ENCODE results near the gene DMXL2. TPM values are rescaled to one million over a fixed set of nuclear protein-coding genes. Genes with fewer than 3 reads are reported as not detected.

DMXL2 gene
- total RNA-seq, 3 donors from 2014 or later (not counting 1 experiment from before 2014, with no cell fraction given) = 6.4 to 12.4 (median 11.3) TPM

DNA sequence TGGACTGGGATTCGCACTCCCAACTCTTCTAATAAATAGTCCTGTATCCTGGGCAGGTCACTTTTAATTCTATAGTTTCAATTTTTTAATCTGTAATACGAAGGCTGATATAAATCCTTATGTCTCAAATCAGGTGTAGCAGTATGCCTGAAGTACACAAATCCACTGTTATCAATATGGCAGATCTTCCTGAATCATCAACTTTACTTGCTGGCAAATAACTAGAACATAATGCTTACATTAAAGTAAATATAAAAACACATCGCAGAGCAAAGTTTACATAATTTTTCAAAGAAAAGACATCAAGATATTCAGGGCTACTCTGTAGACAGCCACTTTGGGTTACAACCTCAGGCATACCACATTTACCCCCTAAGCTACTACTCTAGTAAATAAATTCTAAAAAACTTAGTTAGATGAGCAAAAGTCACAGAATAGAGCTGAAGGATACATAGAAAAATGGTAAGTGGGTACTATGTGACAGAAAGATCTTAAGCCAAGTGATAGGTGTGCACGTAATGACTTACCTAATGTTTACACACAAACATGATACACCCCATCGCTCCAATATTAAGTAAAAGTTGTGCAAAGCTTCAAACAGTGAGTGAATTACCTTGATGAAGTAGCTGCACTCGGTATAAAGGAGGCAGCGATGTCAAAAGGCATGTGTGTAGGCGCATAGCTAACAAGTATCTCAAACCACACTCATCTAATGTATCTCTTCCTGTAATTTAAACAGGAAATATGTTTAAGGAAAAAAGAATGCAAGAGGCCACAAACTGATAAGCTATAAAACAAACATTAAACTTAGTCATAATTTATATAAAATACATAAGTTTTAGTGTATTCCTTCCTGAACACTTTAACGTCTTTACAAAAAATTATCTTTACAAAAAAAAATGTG, 127.9 kb downstream of the DMXL2 start:
- Mint-ChIP-seq H3K36me3 (no peaks in the 10 kb centered on the region), H3K4me3 (no peak overlapping the region), H3K27ac (no peak overlapping the region), H3K4me1 (no peaks in the 10 kb centered on the region), H3K27me3 (ENCODE audit: low read depth in 2 of 2) (no peaks in the 10 kb centered on the region), H3K9me3 (no peaks in the 10 kb centered on the region)
- ATAC-seq (no peak), DNase-seq (no peak)
- H3K27ac ChIP-seq (ENCODE audit: low read length) = no peak overlapping the region
- intact Hi-C loops (cut with micrococcal nuclease) = no loop called here
- no peak overlapping the region for H3K4me3 ChIP-seq (ENCODE audit: low read length)
- TF ChIP-seq, protein P1, sequence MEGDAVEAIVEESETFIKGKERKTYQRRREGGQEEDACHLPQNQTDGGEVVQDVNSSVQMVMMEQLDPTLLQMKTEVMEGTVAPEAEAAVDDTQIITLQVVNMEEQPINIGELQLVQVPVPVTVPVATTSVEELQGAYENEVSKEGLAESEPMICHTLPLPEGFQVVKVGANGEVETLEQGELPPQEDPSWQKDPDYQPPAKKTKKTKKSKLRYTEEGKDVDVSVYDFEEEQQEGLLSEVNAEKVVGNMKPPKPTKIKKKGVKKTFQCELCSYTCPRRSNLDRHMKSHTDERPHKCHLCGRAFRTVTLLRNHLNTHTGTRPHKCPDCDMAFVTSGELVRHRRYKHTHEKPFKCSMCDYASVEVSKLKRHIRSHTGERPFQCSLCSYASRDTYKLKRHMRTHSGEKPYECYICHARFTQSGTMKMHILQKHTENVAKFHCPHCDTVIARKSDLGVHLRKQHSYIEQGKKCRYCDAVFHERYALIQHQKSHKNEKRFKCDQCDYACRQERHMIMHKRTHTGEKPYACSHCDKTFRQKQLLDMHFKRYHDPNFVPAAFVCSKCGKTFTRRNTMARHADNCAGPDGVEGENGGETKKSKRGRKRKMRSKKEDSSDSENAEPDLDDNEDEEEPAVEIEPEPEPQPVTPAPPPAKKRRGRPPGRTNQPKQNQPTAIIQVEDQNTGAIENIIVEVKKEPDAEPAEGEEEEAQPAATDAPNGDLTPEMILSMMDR (IDR thresholded peaks at IDR 0.05) = no peak
- H3K9me3 ChIP-seq (ENCODE audit: control insufficient read depth, insufficient read depth, low read length) = no peaks in the 10 kb centered on the region
- no peaks in the 10 kb centered on the region for H3K27me3 ChIP-seq (ENCODE audit: control insufficient read depth, insufficient read depth, low read length)
- H3K4me1 ChIP-seq (ENCODE audit: control insufficient read depth, insufficient read depth, low read length) = no peaks in the 10 kb centered on the region
- no peaks in the 10 kb centered on the region for H3K36me3 ChIP-seq (ENCODE audit: control insufficient read depth, insufficient read depth, low read length)
- WGBS (ENCODE audit: insufficient coverage) = 85% methylated on average over 4 of the region's 9 CpGs

DNA sequence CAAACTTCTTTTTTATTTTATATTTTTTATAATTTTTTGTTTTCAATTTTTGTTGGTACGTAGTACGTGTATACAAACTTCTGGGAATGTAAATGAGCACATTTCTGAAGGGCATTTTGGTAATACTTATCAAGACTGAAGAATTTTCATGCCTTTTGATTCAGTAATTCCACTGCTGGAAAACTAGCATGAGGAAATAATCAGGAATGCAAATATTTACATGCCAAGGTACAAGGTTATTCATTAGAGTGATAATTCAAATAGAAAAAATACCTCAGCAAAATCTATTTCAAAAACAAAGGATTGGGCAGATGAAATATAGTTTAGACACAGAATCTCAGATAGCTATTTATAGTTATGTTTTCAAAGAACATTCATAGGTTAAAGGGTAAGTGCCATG, 128.7 kb downstream of the DMXL2 start:
- no peak for DNase-seq
- no peaks in the 10 kb centered on the region for H3K4me1 Mint-ChIP-seq
- H3K36me3 ChIP-seq (ENCODE audit: control insufficient read depth, insufficient read depth, low read length) = no peaks in the 10 kb centered on the region
- H3K27ac ChIP-seq (ENCODE audit: low read length) = no peak overlapping the region
- ATAC-seq = no peak
- peaks cover 0 to under 1% of the 10 kb centered on the region in 2 donors for H3K9me3 Mint-ChIP-seq
- H3K27me3 Mint-ChIP-seq (ENCODE audit: low read depth in 2 of 2) = no peaks in the 10 kb centered on the region
- no peaks in the 10 kb centered on the region for H3K36me3 Mint-ChIP-seq
- no peaks in the 10 kb centered on the region for H3K9me3 ChIP-seq (ENCODE audit: control insufficient read depth, insufficient read depth, low read length)
- 100% methylated on average over 2 of the region's 2 CpGs for WGBS (ENCODE audit: insufficient coverage)
- H3K4me1 ChIP-seq (ENCODE audit: control insufficient read depth, insufficient read depth, low read length) = no peaks in the 10 kb centered on the region
- TF ChIP-seq, protein P1 (IDR thresholded peaks at IDR 0.05) = no peak
- H3K27ac Mint-ChIP-seq = no peak overlapping the region
- no peaks in the 10 kb centered on the region for H3K27me3 ChIP-seq (ENCODE audit: control insufficient read depth, insufficient read depth, low read length)
- H3K4me3 Mint-ChIP-seq = no peak overlapping the region
- H3K4me3 ChIP-seq (ENCODE audit: low read length) = no peak overlapping the region
- intact Hi-C loops (cut with micrococcal nuclease) = no loop called here

- Histone ChIP-seq H3K36me3 (ENCODE audit: control insufficient read depth, insufficient read depth, low read length) (no peaks in the 10 kb centered on the region), H3K27me3 (ENCODE audit: control insufficient read depth, insufficient read depth, low read length) (no peaks in the 10 kb centered on the region), H3K27ac (ENCODE audit: low read length) (no peak overlapping the region), H3K4me1 (ENCODE audit: control insufficient read depth, insufficient read depth, low read length) (no peaks in the 10 kb centered on the region), H3K9me3 (ENCODE audit: control insufficient read depth, insufficient read depth, low read length) (no peaks in the 10 kb centered on the region), H3K4me3 (ENCODE audit: low read length) (no peak overlapping the region)
- DNase-seq (no peak), ATAC-seq (no peak)
- intact Hi-C loops (cut with micrococcal nuclease) = no loop called here
- Mint-ChIP-seq H3K27ac (no peak overlapping the region), H3K27me3 (ENCODE audit: low read depth in 2 of 2) (no peaks in the 10 kb centered on the region), H3K36me3 (no peaks in the 10 kb centered on the region), H3K4me3 (no peak overlapping the region), H3K4me1 (no peaks in the 10 kb centered on the region), H3K9me3 (peaks cover 0 to 2% of the 10 kb centered on the region in 2 donors)
- 100% methylated on average over 4 of the region's 4 CpGs for WGBS (ENCODE audit: insufficient coverage)
- TF ChIP-seq, protein P1 (IDR thresholded peaks at IDR 0.05) = no peak
These were observed 130.0 kb downstream of the DMXL2 start for GRCh38 chr15:51492528-51492927.

Data from natural killer cell (primary cell).